Posterior vena cava (tissue), 2 donors: ENCODE results near the gene ARFIP1. TPM values are rescaled to one million over a fixed set of nuclear protein-coding genes. Genes with fewer than 3 reads are reported as not detected.

Source experiments
- DNase-seq: peaks from one replicate; pipeline ENCODE4 v3.0.0-alpha.2; 2020; ENCODE audit warnings: low spot score
- intact Hi-C, 2 donors: fragments of 100-400 bp; cut with DNase I; formaldehyde crosslinking; loops; one replicate each; pipeline versions ENCODE4 v1.14.1 to v1.14.2; 2022 to 2023
- total RNA-seq, 2 donors: library from RNA; stranded (reverse); fragmentation: NEBNext Ultra II Directional; extraction: Animal tissue kit (Norgen Biotek cat#: 25700); gene quantifications; one replicate each; pipeline ENCODE4 v1.2.1, GENCODE V29; 2021
- donor health status: DM: yes; HTN: yes; CAD: no.
- donor health status: DM: yes; HTN: yes; CAD: no.

Gene ARFIP1
- total RNA-seq, 2 donors from 2014 or later = 34.0 to 35.5 TPM

DNA sequence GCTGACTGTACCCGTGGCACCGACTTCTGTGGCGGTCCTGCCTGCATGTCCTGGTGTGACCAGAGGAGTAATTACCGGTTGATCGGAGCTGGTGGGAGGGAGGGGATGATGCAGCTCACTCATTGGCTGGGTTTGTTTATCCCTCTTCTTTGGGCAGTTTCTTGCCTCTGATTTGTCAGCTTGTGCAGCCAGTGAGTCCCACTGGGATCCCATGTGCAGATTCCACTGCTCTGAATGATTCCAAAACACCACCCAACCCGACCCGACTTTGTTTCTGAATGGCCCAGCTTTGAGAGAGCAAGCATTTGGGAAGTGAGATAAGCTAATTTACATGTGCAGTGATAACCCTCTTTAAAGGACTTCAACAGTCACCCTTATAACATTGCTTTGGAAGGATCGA is 170.2 kb downstream of the ARFIP1 start:
- no peak for DNase-seq
- intact Hi-C loops = no loop called here

DNA sequence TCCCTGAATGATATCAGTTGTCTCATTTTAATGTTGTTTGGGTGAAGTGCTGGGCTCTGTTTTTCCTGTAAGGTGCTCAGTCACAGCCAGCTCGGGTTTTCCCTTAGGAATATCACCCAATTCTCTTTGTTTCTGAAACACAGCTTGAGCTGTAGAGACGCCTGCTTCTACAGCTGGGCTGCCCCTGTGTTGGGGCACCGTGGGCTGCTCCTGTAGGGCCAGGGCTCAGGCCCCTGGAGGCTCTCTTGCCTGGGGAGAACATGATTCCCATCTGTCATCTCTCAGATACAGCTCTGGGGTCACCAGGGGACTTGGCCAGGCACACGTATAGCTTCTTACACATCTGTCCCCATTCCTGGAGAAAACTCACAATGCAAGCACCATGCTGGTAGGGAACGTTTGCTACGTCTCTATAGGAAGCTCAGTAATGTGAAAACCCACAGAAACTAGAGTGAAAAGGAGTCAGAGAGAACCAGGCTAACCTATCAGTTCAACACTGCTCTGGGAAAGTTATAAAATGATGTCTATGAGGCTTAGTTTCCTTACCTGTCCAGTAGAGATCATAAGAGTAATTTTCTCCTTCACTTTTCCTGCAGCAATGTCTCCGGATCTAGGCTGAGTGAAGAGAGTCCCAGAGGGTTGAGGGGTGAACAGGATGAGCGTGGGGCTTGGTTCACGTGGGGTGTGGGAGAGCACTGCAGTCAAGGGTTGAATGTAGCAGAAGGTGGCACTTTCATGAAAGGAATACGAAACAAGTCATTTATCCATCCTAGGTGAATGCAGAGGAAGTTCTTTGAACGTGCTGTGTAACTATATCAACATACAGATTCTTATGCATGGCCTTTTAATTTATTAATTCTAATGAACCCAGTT is 170.9 kb downstream of the ARFIP1 start:
- intact Hi-C loops = no loop called here
- no peak for DNase-seq

DNA sequence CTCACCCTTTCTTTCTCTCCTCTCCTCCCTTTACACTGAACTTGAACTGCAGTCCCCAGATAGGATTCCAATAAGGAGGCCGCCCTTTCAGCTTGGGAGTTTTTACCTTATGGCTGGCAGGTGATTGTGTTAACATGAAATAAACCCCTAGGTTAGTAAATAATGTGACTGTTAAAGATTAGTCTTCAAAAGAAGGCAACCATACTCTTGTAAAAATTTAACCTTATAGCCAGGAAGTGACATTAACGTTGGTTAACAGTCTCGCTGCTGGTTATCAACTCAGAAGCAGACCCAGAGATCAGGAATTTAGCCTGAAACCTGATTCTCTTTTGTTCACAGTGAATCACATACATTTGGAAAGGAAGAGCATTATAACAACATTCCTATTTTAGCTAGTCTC is 171.6 kb downstream of the ARFIP1 start:
- DNase-seq = no peak
- intact Hi-C loops = no loop called here

DNA sequence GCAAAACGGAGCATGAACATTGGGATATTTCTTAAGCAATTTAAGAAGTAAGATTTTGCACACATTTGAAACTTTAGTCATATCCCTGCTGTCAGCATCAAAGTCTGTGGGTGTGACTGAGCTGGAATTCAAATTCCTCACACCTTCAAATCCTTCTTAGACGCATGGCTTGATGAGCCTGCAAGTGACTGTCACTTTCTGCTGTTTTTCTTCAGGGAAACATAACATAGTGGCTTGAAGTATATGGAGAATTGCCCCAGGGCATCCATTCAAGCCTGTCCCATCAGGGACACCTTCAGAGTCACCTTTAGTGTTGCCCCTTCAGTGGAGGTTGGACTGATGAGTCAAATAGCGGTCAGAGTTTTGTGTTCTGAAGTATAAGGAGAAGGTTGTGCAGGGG is 173.8 kb downstream of the ARFIP1 start:
- intact Hi-C loops = no loop called here
- no peak for DNase-seq

DNA sequence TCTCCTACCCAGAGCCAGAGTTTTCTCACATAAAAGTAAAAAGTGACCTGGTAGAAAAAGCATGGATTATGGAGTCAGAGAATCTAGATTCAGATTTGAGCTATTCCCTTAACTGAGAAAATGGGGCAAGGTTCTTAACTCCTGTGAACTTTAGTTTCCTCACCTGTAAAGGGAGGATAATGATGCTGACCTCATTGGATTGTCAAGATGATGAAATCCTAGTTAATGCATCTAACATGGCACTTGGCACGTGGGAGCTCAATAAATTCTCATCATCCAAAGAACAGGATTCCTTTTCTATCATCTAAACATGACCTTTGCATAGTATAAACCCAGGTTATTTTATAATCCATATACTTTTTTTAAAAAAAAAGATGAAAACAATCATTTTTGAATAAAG is 175.0 kb downstream of the ARFIP1 start:
- intact Hi-C loops = no loop called here
- DNase-seq = no peak

DNA sequence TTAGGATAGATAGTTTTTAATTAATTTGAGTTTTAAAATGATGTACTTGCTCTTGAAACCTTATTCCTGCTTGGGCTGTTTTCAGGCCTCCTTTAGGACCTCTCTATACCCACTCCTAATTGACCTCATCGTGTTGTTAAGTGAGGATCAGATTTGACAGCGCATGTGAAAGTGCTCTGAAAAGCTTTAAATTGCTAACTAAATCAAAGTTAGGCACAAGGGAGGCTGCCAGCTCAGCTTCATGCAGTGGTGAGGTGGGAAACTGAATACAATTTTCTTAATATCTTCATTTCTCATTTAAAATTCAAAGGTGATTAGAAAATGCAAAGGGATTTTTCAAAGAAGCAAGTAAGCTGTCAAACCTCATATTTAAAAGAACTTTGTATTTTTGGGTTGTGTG is 176.4 kb downstream of the ARFIP1 start:
- intact Hi-C loops = no loop called here
- DNase-seq = no peak

DNA sequence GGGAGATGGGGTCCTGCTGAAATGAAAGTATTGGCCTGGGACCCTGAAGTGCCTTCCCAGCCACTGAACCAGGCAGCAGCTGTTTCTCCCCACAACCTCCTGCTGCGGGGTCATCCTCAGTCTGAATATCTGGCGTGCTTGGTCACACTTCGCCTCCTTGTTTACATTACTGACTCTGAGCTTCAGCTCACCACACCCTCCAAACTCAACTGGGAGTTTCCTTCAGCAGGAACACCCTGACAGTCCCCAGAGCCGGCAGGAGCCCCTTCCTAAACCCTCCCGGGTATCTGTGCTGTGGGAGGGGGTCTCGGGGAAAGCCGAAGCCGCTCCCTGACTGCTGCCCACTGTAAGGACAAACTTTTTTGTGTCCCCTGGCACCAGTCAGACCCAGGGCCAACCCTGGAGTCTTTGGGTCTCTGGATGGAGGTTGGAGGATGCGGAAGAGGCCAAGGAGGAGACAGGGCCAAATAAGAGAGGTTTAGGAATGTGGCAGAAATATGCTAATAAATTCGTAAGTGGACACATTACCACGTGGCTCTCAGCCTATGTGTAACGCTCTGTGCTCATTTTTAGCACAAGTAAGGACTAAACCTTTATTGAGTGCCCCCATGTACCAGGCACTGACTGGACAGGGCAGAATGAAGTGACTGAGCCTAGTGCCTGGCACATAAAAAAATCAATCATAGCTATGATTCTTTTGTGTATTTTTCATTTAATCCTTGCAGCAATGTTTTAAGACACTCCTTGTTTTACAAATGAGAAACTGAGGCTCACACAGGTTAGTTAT is 177.1 kb downstream of the ARFIP1 start:
- intact Hi-C loops = no loop called here
- no peak for DNase-seq

DNA sequence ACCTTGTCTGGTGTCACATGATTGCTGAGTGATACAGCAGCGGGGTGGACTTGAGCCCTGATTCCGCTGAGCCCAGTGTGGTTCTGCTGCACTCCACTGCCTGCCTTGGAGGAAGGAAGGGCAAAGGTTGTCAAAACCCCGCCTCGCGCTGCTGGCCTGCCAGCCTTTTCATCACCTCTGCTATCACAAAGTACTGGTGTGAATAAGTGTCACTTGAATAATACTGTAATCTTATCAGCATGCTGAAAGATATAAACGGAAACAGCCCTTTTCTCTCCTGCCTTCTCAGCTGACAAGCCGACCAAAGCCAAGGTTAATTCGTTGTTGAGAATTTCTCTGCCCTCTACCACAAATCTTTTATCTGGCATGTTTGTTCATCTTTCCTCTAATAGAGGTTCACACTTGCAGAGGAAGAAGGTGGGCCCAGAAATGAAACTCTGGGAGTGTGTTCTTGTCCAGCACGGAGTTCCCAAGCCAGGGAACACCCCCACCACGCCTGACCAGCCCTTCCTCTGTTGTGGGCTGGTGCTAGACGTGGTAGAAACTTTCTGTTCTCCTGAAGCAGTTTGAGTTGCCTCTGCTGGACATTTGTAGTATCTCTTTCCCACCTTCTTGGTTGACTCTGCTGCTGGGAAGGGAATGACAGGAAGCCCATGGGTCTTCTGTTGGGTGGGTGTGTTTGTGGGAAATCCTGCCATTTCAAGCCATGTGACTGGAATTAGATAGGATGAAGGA is 177.8 kb downstream of the ARFIP1 start:
- DNase-seq = no peak
- intact Hi-C loops = no loop called here

DNA sequence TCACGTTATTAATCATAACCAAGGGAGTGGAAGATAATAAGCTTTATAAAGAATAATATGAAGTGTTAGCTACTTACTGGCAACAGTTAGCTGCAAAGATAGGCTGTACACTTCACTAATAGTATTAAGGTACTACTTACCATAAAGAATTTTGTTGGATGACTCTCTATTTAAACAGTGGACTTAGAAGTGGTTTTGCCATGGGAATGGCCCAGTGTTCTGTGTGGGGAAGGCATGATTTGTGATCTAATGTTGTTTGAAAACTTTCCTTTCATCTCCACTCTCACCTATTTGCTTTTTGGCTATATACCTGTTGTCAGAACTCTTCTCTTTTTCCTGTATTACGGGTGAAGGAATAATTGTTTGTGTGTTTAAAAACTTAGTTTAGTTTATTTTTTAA is 179.3 kb downstream of the ARFIP1 start:
- intact Hi-C loops = no loop called here
- no peak for DNase-seq

DNA sequence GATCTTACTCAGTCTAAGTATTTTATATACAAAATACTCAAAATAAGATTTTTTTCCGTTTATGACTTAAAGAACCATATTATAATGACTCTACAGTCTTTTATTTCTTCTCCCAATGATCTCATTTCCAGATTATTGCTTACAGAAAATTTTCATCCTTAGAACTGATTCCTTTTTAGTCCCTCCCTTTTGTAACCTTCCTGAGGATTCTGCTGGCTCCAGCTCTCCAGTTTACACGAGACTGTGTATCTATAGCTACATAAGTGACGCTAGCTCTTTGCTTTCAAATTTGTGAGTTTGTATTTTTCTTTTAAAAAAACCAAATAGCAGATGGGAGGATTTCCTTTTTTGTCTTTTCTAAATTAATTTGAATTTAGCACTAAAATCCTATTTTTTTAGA is 180.3 kb downstream of the ARFIP1 start:
- DNase-seq = no peak
- intact Hi-C loops = no loop called here

DNA sequence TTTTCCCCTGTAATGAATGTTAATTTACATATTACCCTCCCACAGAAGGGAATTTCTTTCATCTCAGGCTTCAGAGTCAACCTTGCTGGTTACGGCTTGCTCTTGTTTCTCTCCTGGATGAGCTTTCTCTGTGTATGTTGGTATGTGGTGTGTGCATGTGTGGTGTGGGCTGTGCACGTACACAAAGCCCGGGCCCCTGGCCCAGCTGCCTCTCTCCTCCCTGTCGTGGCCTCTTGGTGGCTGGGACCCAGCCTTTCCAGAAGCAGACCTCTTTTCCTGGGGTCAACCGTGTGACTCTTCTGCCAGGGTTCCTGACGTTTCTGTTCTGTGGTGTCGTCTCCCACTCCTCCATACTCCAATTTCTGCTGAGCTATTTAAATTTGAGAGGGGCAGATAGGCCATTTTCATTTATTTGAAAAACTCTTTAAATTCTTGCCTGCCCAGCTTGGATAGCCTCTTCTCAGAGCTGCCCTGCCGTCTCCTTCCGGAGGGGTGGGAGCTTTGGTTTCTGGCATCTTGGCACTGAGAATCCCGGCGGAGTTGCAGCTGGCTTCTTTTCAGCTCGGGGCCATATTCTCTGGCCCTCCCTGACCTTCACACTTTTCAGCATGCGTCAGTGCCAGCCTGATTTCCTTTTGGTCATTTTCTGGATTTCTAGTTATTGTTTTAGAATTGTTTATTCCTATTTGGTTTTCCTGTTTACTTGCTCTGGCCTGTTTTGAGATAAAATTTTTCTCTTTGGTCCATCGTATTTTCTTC is 181.4 kb downstream of the ARFIP1 start:
- DNase-seq = no peak
- intact Hi-C loops = no loop called here

DNA sequence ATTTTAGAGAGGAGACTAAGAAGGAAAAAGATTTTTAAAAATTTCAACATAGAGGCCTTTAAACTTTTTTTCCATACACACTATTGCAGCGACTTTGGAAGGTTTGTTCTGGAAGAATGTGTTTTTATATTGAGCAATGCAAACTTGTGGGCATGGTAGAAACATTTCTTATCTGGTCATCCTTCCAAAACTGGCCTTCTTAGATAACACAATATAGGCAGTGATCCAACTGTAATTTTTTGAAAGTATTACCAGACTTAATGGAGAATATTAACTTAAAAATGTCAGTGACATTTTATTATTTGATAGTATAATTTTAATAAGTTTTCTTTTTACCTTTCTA is 182.0 kb downstream of the ARFIP1 start:
- DNase-seq = no peak
- intact Hi-C loops = no loop called here

Other genes starting within 250 kb of the ARFIP1 start
- gene FBXW7, start 243.9 kb upstream of the ARFIP1 start, total RNA-seq = 10 to 100 TPM; 37.7 to 55.0 TPM
- gene TMEM154, start 100.0 kb upstream of the ARFIP1 start, total RNA-seq = 1 to 10 TPM; 1.5 to 4.0 TPM
- gene TIGD4, start 224 bp upstream of the ARFIP1 start, total RNA-seq = under 1 TPM; 0.37 to 0.38 TPM
- 1 to 10 TPM; 1.2 to 2.4 TPM for gene FHDC1, start 156.4 kb downstream of the ARFIP1 start, total RNA-seq